ENCODE measurements around the gene BPIFB6.

DNA sequence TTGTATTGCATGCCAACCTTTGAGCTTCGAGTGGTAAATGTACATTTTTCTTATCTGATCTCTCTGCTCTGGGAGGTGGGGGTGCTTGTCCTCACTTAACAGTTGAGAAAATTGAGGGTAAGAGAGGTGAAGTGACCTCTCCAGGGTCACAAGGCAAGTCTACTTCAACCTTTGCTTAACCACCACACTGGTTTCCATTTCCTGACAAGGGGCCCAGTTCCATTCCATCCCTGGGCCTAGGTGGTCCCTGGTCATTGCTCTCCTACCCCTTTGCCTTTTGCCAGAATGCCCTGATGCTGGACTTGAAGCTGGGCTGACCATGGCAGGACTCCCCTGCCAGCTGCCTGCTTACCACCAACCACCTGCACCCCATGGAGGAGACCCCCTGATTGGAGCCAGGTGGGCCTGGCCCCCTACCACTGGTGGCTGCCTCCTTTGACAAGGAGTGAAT lies 12.3 kb downstream of the BPIFB6 start:
- TF ChIP-seq, protein P1, sequence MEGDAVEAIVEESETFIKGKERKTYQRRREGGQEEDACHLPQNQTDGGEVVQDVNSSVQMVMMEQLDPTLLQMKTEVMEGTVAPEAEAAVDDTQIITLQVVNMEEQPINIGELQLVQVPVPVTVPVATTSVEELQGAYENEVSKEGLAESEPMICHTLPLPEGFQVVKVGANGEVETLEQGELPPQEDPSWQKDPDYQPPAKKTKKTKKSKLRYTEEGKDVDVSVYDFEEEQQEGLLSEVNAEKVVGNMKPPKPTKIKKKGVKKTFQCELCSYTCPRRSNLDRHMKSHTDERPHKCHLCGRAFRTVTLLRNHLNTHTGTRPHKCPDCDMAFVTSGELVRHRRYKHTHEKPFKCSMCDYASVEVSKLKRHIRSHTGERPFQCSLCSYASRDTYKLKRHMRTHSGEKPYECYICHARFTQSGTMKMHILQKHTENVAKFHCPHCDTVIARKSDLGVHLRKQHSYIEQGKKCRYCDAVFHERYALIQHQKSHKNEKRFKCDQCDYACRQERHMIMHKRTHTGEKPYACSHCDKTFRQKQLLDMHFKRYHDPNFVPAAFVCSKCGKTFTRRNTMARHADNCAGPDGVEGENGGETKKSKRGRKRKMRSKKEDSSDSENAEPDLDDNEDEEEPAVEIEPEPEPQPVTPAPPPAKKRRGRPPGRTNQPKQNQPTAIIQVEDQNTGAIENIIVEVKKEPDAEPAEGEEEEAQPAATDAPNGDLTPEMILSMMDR (IDR thresholded peaks at IDR 0.05; ENCODE audit: low read depth, low read length, missing input control), result no peak
- TF ChIP-seq JUND (IDR thresholded peaks at IDR 0.05) (no peak), EGR1 (IDR thresholded peaks at IDR 0.05; ENCODE audit: low read depth in 2 of 2) (no peak), YY1 (IDR thresholded peaks at IDR 0.05) (no peak), TAF1 (conservative IDR thresholded peaks at IDR 0.05) (no peak)
- TF ChIP-seq, protein P2, sequence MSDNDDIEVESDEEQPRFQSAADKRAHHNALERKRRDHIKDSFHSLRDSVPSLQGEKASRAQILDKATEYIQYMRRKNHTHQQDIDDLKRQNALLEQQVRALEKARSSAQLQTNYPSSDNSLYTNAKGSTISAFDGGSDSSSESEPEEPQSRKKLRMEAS (IDR thresholded peaks at IDR 0.05), result no peak
- TF ChIP-seq, protein P3, sequence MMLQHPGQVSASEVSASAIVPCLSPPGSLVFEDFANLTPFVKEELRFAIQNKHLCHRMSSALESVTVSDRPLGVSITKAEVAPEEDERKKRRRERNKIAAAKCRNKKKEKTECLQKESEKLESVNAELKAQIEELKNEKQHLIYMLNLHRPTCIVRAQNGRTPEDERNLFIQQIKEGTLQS (IDR thresholded peaks at IDR 0.05), result no peak
